ENCODE results near the gene CACNG7.

GRCh38 chr19:53871454-53871853 lies 37.6 kb upstream of the CACNG7 start:
- TF ChIP-seq CTCF (IDR thresholded peaks at IDR 0.05) (no peak), POLR2A (IDR thresholded peaks at IDR 0.05) (no peak), POLR2AphosphoS5 (IDR thresholded peaks at IDR 0.05) (no peak)
